Nephron (organoid): Measurements from ENCODE around the gene GCC2.

Experiments used
- H3K27ac Mint-ChIP-seq, 3 experiments: 2 replicates each; pipeline ENCODE4 v1.8.0; 2020; ENCODE audit warnings: mixed read lengths in 3 of 3, mild to moderate bottlenecking in 2 of 3, moderate library complexity in 1 of 3
- H3K27me3 Mint-ChIP-seq: 2 replicates; pipeline ENCODE4 v1.8.0; 2021; ENCODE audit warnings: low read depth, mild to moderate bottlenecking, moderate library complexity, mixed read lengths
- H3K36me3 Mint-ChIP-seq: 2 replicates; pipeline ENCODE4 v1.8.0; 2020; ENCODE audit warnings: low read depth, mixed read lengths
- H3K4me1 Mint-ChIP-seq: 2 replicates; pipeline ENCODE4 v1.8.0; 2020; ENCODE audit warnings: mixed read lengths
- H3K4me3 Mint-ChIP-seq, 3 experiments: 2 replicates each; pipeline ENCODE4 v1.8.0; 2020; ENCODE audit warnings: mild to moderate bottlenecking in 3 of 3, mixed read lengths in 3 of 3, moderate library complexity in 2 of 3
- H3K9me3 Mint-ChIP-seq: 2 replicates; pipeline ENCODE4 v1.8.0; 2020; ENCODE audit warnings: mixed read lengths
- CTCF ChIP-seq, 3 experiments: fragments of 200-600 bp; sonication (generic); IDR thresholded peaks; one replicate each; pipeline ENCODE4 v1.5.0; 2021; ENCODE audit warnings: antibody characterized with exemption in 3 of 3; ENCODE audit not compliant: unreplicated experiment in 3 of 3

GCC2 gene

GRCh38 chr2:108407864-108408729 lies 40.9 kb upstream of the GCC2 start:
- H3K36me3 Mint-ChIP-seq: no peaks in the 10 kb centered on the region
- no peak for TF ChIP-seq CTCF (IDR thresholded peaks at IDR 0.05; ENCODE audit: unreplicated experiment in 3 of 3)
- no peaks in the 10 kb centered on the region for H3K27me3 Mint-ChIP-seq
- H3K27ac Mint-ChIP-seq: no peak overlapping the region
- peaks cover 10% of the 10 kb centered on the region for H3K9me3 Mint-ChIP-seq
- no peaks in the 10 kb centered on the region for H3K4me1 Mint-ChIP-seq
- no peak overlapping the region for H3K4me3 Mint-ChIP-seq

- no peaks in the 10 kb centered on the region for H3K27me3 Mint-ChIP-seq
- no peaks in the 10 kb centered on the region for H3K36me3 Mint-ChIP-seq
- no peaks in the 10 kb centered on the region for H3K4me1 Mint-ChIP-seq
- no peak overlapping the region for H3K27ac Mint-ChIP-seq
- TF ChIP-seq CTCF (IDR thresholded peaks at IDR 0.05; ENCODE audit: unreplicated experiment in 3 of 3): no peak
- no peak overlapping the region for H3K4me3 Mint-ChIP-seq
- H3K9me3 Mint-ChIP-seq: peaks cover 5% of the 10 kb centered on the region
Observed at GRCh38 chr2:108409768-108410167, 39.2 kb upstream of the GCC2 start.

- no peaks in the 10 kb centered on the region for H3K36me3 Mint-ChIP-seq
- no peak for TF ChIP-seq CTCF (IDR thresholded peaks at IDR 0.05; ENCODE audit: unreplicated experiment in 3 of 3)
- no peak overlapping the region for H3K27ac Mint-ChIP-seq
- no peaks in the 10 kb centered on the region for H3K4me1 Mint-ChIP-seq
- no peaks in the 10 kb centered on the region for H3K27me3 Mint-ChIP-seq
- H3K4me3 Mint-ChIP-seq: no peak overlapping the region
- H3K9me3 Mint-ChIP-seq: no peaks in the 10 kb centered on the region
Observed at GRCh38 chr2:108412995-108413710, 35.9 kb upstream of the GCC2 start.

GRCh38 chr2:108413711-108414095 lies 35.3 kb upstream of the GCC2 start:
- Mint-ChIP-seq H3K9me3 (no peaks in the 10 kb centered on the region), H3K27me3 (no peaks in the 10 kb centered on the region), H3K27ac (no peak overlapping the region), H3K36me3 (no peaks in the 10 kb centered on the region), H3K4me3 (no peak overlapping the region), H3K4me1 (no peaks in the 10 kb centered on the region)
- TF ChIP-seq CTCF (IDR thresholded peaks at IDR 0.05; ENCODE audit: unreplicated experiment in 3 of 3): no peak

- no peaks in the 10 kb centered on the region for H3K36me3 Mint-ChIP-seq
- H3K9me3 Mint-ChIP-seq: no peaks in the 10 kb centered on the region
- no peak overlapping the region for H3K27ac Mint-ChIP-seq
- H3K4me1 Mint-ChIP-seq: no peaks in the 10 kb centered on the region
- no peaks in the 10 kb centered on the region for H3K27me3 Mint-ChIP-seq
- no peak for TF ChIP-seq CTCF (IDR thresholded peaks at IDR 0.05; ENCODE audit: unreplicated experiment in 3 of 3)
- H3K4me3 Mint-ChIP-seq: no peak overlapping the region
Observed at GRCh38 chr2:108414256-108414876, 34.6 kb upstream of the GCC2 start.
